Panc1 (cell line): Measurements from ENCODE around the gene GRAMD4.

Source experiments
- POLR2AphosphoS5 ChIP-seq: IDR thresholded peaks from 2 replicates; pipeline ENCODE4 v1.6.1; 2012; ENCODE audit warnings: mild to moderate bottlenecking, low read depth, low read length, moderate library complexity
- SIN3A ChIP-seq: IDR thresholded peaks from 2 replicates; pipeline ENCODE4 v1.6.1; 2012; ENCODE audit warnings: low read depth, mild to moderate bottlenecking, low read length, moderate library complexity, borderline replicate concordance; ENCODE audit not compliant: insufficient read depth
- TF ChIP-seq, protein P1 (sequence below), 2 experiments: IDR thresholded peaks; 2 replicates each; pipeline ENCODE4 v1.6.1; 2011 to 2012; ENCODE audit warnings: low read depth in 2 of 2, control low read depth in 1 of 2, low read length in 1 of 2, mild to moderate bottlenecking in 1 of 2, moderate library complexity in 1 of 2; ENCODE audit not compliant: insufficient read depth in 1 of 2
- TF ChIP-seq, protein P2 (sequence below): fragments of 450-650 bp; IDR thresholded peaks from 2 replicates; pipeline ENCODE4 v1.5.1; 2017; ENCODE audit warnings: mild to moderate bottlenecking

DNA sequence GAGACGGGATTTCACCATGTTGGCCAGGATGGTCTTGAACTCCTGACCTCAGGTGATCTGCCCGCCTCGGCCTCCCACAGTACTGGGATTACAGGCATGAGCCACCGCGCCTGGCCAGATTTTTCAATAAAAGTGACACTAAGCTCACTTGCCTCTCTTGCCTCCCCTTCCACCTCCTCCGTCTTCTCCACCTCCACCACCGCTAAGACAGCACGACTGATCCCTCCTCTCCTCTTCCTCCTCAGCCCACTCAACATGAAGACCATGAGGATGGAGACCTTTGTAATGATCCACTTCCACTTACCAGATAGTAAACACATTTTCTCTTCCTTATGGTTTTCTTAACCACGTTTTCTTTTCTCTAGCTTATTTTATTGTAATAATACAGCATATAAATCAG, 103.7 kb downstream of the GRAMD4 start:
- TF ChIP-seq, protein P1, sequence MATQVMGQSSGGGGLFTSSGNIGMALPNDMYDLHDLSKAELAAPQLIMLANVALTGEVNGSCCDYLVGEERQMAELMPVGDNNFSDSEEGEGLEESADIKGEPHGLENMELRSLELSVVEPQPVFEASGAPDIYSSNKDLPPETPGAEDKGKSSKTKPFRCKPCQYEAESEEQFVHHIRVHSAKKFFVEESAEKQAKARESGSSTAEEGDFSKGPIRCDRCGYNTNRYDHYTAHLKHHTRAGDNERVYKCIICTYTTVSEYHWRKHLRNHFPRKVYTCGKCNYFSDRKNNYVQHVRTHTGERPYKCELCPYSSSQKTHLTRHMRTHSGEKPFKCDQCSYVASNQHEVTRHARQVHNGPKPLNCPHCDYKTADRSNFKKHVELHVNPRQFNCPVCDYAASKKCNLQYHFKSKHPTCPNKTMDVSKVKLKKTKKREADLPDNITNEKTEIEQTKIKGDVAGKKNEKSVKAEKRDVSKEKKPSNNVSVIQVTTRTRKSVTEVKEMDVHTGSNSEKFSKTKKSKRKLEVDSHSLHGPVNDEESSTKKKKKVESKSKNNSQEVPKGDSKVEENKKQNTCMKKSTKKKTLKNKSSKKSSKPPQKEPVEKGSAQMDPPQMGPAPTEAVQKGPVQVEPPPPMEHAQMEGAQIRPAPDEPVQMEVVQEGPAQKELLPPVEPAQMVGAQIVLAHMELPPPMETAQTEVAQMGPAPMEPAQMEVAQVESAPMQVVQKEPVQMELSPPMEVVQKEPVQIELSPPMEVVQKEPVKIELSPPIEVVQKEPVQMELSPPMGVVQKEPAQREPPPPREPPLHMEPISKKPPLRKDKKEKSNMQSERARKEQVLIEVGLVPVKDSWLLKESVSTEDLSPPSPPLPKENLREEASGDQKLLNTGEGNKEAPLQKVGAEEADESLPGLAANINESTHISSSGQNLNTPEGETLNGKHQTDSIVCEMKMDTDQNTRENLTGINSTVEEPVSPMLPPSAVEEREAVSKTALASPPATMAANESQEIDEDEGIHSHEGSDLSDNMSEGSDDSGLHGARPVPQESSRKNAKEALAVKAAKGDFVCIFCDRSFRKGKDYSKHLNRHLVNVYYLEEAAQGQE (IDR thresholded peaks at IDR 0.05; ENCODE audit: insufficient read depth in 1 of 2, low read depth in 2 of 2, low read length in 1 of 2), result no peak
- TF ChIP-seq, protein P2, sequence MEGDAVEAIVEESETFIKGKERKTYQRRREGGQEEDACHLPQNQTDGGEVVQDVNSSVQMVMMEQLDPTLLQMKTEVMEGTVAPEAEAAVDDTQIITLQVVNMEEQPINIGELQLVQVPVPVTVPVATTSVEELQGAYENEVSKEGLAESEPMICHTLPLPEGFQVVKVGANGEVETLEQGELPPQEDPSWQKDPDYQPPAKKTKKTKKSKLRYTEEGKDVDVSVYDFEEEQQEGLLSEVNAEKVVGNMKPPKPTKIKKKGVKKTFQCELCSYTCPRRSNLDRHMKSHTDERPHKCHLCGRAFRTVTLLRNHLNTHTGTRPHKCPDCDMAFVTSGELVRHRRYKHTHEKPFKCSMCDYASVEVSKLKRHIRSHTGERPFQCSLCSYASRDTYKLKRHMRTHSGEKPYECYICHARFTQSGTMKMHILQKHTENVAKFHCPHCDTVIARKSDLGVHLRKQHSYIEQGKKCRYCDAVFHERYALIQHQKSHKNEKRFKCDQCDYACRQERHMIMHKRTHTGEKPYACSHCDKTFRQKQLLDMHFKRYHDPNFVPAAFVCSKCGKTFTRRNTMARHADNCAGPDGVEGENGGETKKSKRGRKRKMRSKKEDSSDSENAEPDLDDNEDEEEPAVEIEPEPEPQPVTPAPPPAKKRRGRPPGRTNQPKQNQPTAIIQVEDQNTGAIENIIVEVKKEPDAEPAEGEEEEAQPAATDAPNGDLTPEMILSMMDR, result no peak
- no peak for TF ChIP-seq SIN3A
- TF ChIP-seq POLR2AphosphoS5, result no peak
